Germinal center (tissue), 1 donor: Measurements from ENCODE around the gene CNTN2.

Experiments used
- DNase-seq: peaks from one replicate; pipeline ENCODE4 v3.0.0; 2012; ENCODE audit warnings: mixed read lengths, low spot score

CNTN2 gene, protein sequence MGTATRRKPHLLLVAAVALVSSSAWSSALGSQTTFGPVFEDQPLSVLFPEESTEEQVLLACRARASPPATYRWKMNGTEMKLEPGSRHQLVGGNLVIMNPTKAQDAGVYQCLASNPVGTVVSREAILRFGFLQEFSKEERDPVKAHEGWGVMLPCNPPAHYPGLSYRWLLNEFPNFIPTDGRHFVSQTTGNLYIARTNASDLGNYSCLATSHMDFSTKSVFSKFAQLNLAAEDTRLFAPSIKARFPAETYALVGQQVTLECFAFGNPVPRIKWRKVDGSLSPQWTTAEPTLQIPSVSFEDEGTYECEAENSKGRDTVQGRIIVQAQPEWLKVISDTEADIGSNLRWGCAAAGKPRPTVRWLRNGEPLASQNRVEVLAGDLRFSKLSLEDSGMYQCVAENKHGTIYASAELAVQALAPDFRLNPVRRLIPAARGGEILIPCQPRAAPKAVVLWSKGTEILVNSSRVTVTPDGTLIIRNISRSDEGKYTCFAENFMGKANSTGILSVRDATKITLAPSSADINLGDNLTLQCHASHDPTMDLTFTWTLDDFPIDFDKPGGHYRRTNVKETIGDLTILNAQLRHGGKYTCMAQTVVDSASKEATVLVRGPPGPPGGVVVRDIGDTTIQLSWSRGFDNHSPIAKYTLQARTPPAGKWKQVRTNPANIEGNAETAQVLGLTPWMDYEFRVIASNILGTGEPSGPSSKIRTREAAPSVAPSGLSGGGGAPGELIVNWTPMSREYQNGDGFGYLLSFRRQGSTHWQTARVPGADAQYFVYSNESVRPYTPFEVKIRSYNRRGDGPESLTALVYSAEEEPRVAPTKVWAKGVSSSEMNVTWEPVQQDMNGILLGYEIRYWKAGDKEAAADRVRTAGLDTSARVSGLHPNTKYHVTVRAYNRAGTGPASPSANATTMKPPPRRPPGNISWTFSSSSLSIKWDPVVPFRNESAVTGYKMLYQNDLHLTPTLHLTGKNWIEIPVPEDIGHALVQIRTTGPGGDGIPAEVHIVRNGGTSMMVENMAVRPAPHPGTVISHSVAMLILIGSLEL

DNA sequence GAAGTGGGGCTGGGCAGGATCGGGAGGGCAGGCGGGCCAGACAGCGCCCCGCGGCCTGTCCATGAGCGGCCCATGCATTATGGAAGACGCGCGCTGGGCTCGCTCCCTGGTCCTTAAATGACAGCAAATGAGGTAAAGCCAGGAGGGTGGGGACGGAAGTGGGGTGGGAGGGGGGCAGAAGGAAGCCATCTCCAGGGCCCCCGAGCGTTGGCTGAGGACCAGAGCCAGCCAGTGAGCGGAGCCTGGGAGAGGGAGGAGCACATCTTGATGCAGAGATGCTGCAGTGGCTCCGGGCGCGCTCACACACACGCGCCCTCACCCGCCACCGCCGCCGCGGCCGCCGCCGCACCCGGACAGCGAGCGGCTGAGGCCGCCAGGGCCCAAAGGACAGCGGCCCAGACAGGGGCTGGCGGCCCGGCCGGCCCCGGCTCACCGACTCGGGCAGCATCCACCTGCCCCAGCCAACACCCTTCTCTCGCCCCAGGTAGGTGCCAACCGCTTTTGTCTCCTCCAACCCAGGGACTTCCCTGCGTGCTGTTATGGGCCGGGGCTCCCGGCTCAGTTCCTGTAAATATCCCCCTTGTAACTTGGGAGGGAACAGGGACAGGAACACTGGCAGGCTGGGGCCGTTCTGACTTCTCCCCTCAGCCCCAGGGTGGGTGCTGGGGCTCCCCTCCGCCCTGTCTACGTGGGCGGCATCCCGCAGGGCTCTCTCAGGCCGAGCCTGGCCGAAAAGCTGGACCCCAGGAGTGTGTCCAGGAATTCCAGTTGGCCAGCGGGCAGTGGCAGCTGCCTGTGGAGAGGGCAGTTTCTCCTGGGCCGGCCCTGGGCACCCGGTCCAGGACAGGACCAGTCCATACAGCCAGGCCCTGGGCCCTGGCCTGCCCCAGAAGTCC lies at the start of gene CNTN2:
TSS of gene CNTN2 (plus strand) at position 302 of the 896 bp plus-strand sequence. CDS start 9,974 bp downstream, outside the sequence.
- no peak for DNase-seq

DNA sequence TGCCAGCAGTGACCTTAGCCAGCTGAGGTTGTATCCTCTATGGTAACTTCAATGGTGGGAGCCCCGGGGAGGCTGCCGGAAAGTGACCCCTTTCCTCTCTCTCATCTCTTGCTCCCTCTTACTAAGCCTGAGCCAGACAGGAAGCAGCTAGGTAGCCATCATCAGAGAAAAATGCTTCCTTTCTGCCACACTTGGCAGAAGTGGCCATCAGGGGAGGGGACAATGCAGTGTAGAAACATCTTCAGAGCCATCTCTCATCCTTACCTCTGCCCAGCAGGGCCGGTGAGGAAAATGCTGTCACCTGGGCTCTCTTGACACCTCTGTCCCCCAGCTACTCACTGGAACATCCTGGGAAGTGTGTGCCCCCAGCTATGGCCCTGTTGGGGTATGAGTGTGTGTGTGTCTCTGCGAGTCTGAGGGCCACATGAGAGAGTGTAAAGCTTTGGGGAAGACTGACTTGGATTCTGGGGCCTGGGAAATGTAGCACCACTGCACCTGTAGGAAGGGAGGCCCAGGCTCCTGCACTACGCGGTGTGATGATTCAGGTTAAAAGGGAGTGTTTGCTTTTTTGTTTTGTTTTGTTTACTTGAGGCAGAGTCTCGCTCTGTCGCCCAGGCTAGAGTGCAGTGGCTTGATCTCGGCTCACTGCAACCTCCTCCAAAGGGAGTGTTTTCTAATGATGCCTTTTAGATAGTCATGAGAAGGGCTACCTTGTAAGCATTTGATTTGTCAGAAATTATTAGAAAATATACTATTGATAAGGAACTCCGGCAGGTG lies 48.7 kb upstream of the CNTN2 start:
- DNase-seq: no peak

DNA sequence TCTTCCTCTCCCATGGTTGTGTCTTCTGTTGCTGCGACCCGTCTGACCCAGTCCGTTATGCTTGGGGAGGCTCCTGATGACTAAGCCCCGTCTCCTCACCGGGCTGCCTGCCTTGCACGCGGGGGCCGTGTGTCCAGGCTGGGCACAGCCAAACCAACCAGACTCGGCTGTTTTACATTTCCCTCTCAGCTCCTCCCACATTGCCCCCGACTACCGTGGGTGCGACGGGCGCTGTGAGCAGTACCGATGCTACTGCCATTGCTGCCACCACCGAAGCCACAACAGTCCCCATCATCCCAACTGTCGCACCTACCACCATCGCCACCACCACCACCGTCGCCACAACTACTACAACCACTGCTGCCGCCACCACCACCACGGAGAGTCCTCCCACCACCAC lies 46.0 kb upstream of the CNTN2 start:
- DNase-seq: no peak

DNA sequence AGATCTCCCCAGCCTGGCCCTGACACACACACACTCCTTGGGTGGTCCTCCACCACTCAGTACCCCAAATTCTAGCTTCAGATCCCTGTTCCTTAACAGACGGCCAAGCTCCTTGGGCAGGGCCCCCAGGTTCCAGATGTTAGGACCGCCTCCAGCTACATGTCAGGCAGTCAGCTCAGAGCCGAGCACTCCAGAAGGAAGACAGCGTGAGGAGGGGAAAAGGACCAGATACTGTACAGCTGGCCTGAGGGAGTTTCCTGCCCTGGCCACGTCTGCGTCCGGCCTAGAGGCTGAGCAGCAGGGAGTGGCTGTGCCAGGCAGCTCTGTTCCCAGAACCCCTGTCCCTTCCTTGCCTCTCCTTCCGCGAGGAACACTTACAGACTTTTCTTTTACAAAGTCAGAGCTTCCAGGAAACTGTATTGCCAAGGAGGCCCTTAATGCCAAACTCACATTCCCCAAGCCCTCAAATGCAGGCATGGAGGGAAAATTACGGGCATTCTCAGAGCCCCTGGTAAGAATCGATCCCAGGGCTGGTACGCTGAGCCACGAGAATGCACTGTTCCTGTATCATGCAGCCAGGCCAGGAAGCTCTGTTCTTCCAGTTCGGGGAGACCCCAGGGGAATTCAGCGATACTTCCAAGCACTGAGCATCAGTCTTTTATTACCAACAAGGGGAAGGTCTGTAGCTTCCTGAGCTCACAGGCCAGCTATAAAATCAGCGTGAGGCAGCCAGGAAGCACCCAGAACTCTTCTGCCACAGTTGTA lies 45.2 kb upstream of the CNTN2 start:
- no peak for DNase-seq

DNA sequence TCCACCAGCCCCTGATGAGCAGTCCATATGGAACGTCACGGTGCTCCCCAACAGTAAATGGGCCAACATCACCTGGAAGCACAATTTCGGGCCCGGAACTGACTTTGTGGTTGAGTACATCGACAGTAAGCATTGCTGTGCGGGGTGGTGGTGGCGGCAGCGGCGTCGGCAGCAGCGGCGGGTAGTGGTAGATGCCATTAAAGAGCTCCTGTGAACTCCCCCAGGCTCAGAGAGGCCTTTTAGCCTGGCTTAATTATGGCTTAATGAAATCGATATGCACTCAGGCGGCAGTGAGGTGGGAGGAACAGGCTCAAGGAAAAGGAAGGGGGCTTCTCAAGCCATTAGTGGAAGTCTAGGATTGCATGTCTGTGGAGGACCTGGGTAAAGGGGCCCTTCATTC lies 41.9 kb upstream of the CNTN2 start:
- DNase-seq: no peak

DNA sequence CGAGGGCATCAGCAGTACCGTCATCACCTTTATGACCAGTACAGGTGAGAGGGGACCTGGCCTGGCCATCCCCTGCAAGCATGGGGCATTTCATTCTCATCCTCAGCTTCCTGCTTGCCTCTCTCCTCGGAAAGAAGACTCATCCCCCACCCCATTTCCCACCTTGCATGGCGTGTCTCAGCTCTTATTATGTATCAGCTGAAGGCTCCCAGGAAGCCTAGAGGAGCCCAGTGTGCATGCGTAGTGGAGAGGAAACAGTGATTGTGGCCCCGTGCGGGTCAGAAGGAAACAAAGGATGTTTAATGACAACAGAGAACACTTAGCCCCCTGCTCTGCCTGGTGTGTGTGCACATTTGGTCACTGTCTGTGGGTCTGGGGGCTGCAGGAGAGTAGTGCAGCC lies 40.3 kb upstream of the CNTN2 start:
- no peak for DNase-seq

DNA sequence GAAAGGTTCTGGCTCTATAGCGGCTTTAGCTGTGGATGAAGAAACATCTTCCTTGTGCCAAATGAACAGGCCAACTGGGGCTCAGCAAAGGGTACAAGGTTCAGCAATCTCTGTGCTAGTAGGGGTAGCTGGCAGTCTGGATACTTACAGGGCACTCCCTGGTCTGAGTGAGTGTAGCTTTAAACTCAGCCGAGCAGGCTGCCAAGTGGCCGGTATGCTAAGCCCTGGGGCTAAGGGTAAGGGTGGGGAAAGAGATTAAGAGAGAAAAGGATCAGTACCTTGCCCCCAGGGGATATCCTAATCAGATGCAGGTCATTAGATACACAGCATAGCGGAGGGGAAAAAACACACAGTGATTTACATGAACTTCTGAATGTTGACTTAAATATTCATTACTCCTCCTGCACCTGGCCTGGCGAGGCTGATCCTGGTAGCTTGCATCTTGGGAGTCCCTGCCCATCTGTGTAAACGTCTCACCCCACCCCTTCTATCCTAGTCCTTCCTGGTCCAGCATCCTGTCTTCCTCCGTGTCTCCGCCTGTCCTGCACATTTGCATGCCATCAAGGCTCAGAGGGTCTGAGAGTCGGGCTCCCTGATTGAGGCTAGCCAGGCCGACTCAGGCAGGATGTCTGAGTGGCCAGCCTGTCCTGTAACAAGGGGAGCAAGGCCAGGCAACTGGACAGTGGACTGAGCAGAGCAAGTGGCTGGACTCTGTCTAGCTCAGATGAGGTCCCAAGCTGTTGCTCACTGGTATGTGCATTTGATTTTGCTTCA lies 39.5 kb upstream of the CNTN2 start:
- no peak for DNase-seq

DNA sequence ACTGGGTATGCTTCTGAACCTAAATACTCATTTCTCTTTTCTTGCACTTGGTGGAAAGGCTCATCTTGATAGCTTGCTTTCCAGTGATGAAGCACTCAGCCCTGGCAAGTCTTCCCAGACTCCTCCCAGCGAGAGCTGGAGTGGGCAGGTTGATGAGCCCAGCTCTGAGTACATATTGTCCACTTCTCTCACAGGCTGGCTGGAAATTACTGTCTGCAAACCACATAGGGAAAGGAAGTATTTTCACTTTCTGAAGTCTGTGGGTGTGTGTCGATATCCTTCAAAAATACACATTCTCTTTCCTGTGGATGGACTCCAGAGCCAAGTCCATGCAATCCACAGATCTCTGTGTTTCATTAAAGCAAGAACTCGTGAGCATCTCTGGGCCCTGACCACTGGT lies 38.7 kb upstream of the CNTN2 start:
- no peak for DNase-seq

DNA sequence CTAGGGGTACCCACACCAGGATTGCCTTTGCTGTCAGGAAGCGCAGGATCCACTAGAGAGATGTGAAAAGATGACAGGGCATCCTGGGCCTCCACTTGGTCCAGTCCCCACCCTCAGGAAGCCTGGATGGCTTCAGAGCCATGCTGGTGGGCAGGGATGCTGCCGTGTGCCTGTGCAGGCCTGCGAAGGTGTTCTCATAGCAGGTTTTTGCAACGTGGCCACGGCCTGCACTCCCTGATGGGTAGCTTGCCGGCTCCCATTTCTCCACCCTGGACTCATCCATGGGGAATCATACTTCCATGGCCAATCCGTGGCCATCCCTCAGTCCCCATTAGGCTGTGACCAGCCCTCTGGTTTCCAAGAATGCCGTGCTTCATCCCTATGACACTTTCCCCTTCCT lies 34.1 kb upstream of the CNTN2 start:
- DNase-seq: no peak

DNA sequence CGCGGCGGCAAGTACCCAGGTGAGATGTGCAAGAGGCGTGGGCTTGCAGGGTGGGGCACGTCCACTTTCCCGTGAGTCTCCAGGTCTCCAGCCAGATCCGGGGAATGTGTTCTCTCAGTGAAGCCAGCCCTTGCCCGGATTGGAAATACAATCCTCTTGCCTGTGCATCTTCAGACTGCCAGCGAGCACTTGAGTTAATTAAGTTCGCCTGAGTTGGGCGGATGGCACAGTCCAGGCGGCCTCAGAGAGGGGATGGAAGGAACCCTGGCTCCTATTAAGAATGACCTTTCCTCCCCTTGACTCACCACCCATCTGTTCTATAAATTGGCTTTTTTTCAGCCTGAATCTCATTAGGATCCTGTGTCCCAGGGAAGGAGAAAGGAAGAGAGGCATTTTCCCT lies 33.3 kb upstream of the CNTN2 start:
- no peak for DNase-seq

DNA sequence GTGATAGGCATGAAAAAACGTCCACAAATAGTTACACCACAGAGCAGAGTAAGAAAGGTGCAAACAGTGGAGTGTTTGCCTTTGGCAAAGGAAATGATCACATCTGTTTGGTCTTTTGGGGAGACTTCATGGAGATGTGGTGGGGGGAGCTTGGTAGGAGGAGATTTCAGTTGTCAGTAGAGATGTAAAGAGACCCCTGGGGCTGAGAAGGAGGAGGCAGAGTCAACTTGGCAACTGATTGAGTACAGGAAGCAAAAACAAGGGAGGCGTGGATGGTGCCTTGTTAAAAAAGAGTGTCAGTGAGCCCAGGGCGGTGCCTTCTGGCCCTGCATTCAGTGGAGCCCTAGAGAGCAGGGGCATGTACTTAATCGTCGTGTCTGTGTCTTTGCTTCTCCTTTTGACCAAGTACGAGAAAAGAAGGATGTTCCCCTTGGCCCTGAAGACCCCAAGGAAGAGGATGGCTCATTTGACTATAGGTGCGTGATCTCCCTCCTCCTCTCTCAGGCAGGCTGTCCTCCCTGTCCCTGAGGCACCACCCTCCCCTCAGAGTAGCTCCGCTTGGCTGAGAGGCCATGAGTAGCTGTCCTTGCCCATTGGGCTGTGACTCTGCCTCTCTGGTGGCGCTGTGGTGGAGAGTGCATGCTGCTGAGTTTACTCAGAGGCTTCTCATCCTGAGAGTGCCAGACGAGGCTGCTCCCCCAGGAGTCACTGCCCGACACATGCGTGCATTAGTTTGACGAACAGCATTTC lies 30.4 kb upstream of the CNTN2 start:
- no peak for DNase-seq

DNA sequence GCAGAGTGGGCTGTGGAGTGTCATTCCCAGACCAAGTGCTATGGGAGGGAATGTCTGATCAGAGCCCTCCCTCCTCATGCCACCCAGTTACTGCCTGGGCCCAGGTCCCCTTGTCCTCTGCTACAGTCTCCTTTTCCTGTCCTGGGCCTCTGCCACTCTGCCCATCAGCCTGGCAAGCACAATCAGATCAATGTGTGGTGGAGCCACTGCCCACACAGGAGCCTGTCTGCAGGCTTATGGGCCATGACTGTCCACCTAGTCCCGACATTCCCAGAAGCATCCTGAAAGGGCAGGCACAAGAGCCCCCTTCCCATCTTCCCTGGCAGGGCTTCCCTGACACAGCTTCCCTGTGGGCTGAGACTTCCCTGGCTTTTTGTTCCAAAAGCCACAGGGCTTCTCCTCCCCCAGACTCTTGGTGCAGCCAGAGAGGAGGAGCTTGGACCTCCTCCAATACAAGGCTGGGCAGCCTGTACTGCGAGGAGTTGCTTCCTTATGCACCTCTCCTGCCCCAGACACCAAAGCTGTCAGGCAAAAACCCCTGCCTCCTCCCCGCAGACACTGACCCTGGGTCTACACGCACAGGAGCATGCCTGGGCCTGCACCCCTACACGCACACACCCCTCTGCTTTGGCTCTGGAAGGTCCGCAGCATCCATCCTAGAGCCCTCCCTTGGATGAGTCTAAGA lies 29.2 kb upstream of the CNTN2 start:
- no peak for DNase-seq

DNA sequence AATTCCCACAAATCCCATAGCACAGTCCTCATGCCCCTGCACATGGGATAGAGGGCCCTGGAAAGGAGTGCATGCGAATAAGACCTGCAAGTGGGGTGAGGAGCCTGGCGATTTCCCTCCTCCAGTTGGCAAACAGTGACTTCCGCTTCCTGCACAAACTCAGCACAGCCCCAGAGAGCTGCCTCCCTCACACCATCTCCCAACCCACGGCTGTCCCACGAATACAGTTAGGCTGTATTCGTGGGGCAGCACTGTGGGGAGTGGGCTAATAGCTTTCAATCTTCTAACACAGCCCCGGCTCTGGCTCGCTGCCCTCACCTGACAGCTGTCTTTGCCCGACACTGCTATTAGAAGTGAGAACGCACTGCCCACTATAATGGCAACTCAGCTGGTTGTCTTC lies 28.2 kb upstream of the CNTN2 start:
- DNase-seq: no peak

DNA sequence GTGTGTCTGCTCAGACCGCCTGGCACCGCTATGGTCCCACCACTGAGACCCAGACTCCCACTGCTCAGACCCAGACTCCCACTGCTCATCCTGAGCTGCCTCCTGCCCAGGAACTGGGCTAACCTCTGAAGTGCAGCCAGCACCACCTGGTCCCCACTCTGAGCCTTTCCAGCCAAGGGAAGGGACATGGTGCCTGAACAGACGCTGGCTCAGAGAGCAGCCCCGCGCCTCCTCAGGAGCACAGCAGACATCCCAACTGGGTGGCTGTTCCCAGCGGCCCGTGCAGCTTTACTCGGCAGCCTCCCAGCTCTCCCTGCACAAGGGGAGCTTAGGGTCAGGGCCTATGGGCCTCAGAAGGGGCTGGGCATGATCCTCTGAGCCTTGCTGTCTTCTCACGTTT lies 27.8 kb upstream of the CNTN2 start:
- DNase-seq: no peak

DNA sequence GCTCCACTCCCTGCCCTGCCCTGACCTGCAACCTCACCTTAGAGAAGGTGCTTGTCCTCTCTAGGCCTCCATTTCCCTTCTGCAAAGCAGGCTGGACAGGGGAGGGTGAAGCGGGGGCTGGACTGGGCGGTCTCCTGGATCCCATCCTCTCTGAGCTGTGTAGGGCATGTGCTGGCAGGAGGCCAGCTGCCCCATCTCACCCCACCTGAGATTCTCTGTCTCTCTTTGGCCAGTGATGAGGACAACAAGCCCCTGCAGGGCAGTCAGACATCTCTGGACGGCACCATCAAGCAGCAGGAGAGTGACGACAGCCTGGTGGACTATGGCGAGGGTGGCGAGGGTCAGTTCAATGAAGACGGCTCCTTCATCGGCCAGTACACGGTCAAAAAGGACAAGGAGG lies 26.9 kb upstream of the CNTN2 start:
- DNase-seq: no peak

DNA sequence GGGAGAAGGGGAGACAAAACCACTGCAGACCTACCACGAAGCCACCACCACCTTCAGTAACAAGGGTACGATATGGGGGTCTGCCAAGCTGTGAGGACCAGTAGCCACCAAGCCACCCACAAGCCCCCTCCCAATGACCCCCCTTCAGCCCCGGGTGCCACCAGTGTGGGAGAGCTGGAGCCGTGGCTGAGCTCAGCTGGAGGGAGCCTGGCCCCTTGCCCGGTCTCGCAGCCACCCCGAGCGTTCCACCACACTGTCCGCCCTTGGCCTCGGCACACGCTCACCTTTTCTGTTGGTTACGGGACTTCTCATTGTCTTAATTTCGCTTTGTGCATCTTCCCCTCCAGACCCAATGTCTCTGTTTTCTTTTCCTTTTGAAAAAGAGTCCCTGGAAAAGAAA lies 26.4 kb upstream of the CNTN2 start:
- no peak for DNase-seq

DNA sequence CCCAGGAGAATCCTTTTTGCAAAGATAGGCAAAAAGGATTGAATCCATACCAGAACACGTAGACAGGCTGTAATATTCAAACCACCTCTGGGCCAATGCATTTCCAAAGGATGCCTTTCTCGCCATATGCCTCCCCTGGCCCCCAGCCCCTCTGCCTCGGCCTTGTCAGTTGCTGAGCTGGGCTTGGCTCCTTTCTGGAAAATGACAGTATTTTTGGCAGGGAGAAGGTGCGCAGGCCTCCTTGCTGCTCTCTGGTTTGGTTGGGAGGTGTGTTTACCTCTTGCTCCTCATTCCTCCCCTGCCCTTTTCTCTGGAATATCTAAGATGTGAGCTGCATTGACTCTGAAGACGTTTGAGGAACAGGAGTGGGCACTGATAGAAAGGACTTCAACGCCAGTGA lies 26.0 kb upstream of the CNTN2 start:
- DNase-seq: no peak

DNA sequence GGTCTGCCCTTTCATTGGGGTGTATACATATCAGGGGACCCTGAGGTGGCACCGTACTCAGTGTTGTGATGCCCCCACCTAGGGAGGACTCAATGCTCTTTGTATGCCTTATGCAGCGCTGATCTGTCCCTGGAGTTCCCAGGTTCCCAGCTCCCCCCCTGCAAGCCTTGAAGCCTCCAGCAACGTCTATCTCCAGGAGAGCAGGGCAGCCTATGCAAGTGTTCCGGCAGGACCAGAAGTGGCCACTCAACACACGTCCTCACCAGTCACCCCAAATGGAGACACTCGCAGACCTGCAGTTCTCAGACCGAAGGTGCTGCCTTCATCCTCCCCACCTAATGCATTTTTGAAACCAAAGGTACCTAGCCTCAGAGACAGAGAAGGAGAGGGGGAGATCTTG lies 25.2 kb upstream of the CNTN2 start:
- DNase-seq: no peak
